GM15510 (cell line): ENCODE data around the gene HEYL.
A peak's percentile ranks its signal among the peaks of the same experiment; 100 is the strongest.

ENCODE experiments used
- POLR2A ChIP-seq: IDR thresholded peaks from 3 replicates; pipeline ENCODE4 v1.6.1; 2011; ENCODE audit warnings: borderline replicate concordance; ENCODE audit not compliant: insufficient read length; ENCODE audit errors: extremely low read depth

Gene HEYL

GRCh38 chr1:39608921-39609320 is 30.5 kb downstream of the HEYL start:
- TF ChIP-seq POLR2A, result no peak

GRCh38 chr1:39596163-39596562 is 43.3 kb downstream of the HEYL start:
- TF ChIP-seq POLR2A, result no peak

DNA sequence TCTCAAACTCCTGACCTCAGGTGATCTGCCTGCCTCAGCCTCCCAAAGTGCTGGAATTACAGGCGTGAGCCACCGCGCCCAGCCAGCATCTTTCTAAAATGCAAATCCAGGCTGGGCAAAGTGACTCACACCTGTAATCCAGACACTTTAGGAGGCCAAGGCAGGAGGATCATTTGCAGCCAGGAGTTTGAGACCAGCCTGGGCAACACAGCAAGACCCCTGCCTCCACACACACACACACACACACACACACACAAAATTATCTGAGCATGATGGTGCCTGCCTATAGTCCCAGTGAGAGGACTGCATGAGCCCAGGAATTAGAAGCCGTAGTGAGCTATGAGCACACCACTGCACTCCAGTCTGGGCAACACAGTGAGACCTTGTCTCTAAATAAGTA is 46.1 kb downstream of the HEYL start:
- no peak for TF ChIP-seq POLR2A

DNA sequence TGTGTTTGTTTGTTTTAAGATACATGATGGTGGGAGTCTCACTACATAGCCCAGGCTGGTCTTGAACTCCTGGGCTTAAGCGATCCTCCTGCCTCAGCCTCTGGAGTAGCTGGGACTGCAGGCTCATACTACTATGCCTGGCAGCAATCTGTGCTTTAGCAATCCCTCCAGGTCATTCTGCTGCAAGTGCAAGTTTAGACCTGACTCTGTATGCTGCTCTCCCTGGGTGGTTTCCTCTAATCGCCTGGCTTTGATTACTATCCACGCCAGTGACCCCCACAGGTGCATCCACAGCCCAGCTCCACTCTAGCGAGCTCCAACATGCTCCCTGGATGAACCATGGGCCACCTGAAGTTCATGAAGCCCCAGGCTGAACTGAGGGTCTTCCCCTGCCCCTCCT is 47.4 kb downstream of the HEYL start:
- TF ChIP-seq POLR2A, result no peak

- no peak for TF ChIP-seq POLR2A
These were observed 48.9 kb downstream of the HEYL start for GRCh38 chr1:39590546-39590945.

DNA sequence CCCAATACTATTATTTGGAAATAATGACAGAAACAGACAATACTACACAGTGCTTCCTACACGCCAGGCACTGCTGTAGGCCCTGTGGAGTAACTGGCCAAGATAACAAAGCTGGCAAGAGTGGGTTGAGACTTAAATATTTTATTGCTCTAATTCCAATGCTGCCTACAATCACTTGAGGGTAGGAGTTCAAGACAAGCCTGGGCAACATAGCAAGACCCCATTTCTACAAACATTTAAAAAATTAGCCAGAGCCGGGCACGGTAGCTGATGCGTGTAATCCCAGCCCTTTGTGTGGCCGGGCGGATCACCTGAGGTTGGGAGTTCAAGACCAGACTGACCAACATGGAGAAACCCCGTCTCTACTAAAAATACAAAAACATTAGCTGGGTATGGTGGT is 53.5 kb downstream of the HEYL start:
- no peak for TF ChIP-seq POLR2A

GRCh38 chr1:39576016-39576657 is 63.3 kb downstream of the HEYL start:
- no peak for TF ChIP-seq POLR2A

DNA sequence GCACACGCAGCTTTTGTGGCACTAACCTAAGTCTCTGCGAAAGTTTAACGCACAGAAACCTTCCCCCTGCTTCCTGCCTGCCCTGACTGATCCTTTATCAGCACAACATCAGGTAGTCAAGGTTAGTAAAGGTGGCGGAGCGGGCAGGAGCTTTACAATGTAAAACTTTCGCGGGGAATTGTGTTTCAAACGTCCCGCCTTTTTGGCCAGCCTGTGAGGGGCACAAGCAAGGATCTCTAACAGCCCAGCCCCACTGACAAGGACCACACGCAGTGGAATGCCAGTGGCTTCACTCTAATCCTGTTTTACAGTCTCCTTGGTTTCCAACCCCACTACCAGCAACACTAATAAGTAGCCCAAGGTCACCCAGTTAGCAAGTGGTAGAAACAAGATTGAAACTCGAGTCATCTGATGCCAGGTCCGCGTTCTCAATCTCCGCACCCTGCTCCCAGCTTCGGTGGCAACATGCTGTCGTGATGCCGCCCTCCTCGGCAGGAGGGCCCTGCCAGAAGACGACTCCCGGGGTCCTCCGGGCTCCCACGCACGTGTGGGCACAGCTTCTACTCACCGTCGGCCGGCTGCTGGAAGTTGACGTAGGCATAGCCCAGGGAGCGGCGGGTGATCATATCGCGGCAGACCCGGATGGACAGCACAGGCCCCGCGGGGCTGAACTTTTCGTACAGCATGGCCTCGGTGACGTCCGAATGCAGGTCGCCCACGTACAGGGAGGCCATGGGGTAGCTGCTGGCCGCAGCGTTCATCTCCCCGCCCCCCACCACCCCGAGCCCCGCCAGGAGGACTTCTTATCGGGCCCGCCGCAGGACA is 64.0 kb downstream of the HEYL start:
- TF ChIP-seq POLR2A, result peak; percentile 18

DNA sequence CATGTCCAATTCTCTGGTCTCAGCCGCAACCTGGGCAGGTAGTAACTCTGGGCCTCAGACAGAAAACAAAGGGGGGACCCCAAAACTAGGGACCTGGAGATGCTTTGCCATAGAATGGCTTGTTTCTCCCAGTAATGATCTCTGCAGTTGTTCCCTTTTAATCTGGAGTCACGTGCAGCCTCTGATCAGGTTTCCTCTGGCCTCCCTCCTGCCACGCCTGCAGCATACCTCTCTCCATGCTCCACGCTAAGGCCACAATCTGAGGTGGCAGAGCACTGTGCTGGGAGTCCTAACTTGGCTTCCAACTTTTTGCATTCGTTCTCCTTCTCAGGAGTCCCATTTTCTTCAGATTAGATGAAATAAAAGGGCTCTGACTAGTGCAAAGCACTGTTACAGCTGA is 64.8 kb downstream of the HEYL start:
- TF ChIP-seq POLR2A, result no peak
